Measurements from ENCODE around the gene PARP3.

PARP3 gene

DNA sequence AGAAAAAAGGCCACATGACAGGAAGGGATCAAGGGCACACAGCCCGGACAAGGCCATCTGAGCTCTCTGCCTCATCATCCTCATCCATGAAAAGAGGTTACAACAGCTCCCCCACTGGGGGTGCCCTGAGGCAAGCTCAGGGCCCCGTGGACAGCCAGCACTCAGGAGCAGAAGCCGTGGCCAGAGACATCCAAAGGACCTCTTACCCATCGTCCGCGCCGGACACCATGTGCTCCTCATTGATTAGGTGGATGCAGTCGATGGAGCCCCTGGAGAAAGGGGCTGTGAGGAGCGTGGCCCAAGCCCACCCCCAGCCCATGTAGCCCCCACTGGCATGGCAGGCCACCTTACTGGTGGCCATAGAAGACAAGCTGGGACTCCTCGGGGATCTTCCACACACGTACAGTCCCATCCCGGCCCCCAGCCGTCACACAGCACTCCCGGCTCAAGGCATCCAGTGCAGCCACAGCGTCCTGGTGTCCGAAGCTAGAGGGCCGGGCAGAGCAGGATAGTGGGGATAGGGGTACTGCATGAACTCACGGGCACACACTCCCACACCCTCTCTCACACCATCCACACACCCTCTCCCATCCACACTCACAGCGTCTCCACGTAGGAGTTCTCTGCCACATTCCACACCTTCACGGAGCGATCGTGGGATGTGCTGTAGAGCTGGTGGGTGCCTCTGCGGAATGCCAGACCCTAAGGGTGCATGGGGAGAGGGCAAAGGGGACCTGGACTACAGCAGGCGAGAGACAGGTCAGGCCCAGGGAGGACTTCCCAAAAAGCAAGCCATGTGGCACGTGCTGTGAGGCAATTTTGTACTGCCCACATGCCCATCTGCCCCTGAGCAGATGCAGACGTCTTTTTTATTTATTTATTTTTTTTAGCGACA is 6.9 kb upstream of the PARP3 start:
- H3K4me3 ChIP-seq (ENCODE audit: low read depth, low read length): no peak overlapping the region
- no peak for DNase-seq (ENCODE audit: low read depth)
- in situ Hi-C loops (cut with HindIII; ENCODE audit: low sequenced_read_pairs): no loop called here
- TF ChIP-seq, protein P1, sequence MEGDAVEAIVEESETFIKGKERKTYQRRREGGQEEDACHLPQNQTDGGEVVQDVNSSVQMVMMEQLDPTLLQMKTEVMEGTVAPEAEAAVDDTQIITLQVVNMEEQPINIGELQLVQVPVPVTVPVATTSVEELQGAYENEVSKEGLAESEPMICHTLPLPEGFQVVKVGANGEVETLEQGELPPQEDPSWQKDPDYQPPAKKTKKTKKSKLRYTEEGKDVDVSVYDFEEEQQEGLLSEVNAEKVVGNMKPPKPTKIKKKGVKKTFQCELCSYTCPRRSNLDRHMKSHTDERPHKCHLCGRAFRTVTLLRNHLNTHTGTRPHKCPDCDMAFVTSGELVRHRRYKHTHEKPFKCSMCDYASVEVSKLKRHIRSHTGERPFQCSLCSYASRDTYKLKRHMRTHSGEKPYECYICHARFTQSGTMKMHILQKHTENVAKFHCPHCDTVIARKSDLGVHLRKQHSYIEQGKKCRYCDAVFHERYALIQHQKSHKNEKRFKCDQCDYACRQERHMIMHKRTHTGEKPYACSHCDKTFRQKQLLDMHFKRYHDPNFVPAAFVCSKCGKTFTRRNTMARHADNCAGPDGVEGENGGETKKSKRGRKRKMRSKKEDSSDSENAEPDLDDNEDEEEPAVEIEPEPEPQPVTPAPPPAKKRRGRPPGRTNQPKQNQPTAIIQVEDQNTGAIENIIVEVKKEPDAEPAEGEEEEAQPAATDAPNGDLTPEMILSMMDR (IDR thresholded peaks at IDR 0.05; ENCODE audit: low read depth, low read length, missing control alignments): no peak

DNA sequence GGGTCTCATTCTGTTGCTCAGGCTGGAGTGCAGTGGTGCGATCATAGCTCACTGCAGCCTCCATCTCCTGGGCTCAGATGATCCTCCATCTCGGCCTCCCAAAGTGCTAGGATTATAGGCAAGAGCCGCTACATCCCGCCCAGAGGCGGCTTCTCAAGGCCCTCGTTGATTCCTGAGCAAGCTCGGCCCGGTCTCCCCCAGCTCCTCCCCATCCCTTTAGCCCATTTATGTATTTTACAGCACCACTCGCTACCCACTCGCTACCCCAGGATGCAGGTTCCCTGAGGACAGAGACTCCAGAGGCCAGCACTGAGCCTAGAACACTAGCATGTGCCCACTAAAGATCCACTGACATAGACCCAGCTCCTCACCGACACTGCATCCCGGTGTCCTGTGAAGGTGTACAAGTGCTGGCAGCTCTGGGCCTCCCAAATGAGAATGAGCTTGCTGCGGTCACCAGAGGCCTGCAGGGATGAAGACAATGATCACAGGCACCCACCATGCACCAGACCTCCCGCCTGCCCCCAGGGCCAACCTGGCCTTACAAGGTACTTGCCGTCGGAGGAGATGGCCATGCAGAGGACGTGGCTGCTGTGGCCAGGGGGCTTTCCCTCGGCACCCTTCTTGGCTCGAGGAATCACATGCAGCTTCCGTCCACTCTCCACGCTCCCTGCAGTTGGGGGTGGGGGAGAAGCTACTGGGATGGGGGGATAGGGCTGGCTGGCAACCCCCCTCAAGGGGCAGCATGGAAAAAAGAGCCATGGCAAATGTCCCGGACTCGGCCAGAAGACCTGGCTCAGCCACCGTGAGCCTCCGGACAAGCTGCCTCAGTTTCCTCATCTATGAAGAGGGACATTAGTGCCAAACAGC is 6.0 kb upstream of the PARP3 start:
- no peak overlapping the region for H3K4me3 ChIP-seq (ENCODE audit: low read depth, low read length)
- no peak for DNase-seq (ENCODE audit: low read depth)
- in situ Hi-C loops (cut with HindIII; ENCODE audit: low sequenced_read_pairs): no loop called here
- TF ChIP-seq, protein P1 (IDR thresholded peaks at IDR 0.05; ENCODE audit: low read depth, low read length, missing control alignments): no peak

DNA sequence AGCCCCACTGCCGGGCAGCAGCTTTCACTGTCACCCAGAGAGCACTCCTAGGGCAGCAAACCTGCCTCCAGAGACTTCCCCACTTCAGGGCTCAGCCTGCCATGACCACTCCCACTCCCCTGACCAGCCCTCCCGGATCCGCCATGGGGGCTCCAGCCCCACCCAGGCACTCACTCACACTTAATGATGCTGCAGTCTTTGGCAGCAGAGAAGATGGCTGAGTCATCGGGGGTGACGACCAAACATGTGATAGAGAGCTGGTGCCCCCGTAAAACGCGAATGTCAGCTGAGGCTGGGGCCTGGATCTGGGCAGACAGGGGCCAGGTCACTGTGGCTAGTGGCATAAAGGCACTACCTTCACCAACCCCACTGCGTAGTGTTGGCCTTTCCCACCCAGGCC is 5.1 kb upstream of the PARP3 start:
- no peak for DNase-seq (ENCODE audit: low read depth)
- no peak overlapping the region for H3K4me3 ChIP-seq (ENCODE audit: low read depth, low read length)
- in situ Hi-C loops (cut with HindIII; ENCODE audit: low sequenced_read_pairs): no loop called here
- TF ChIP-seq, protein P1 (IDR thresholded peaks at IDR 0.05; ENCODE audit: low read depth, low read length, missing control alignments): no peak

DNA sequence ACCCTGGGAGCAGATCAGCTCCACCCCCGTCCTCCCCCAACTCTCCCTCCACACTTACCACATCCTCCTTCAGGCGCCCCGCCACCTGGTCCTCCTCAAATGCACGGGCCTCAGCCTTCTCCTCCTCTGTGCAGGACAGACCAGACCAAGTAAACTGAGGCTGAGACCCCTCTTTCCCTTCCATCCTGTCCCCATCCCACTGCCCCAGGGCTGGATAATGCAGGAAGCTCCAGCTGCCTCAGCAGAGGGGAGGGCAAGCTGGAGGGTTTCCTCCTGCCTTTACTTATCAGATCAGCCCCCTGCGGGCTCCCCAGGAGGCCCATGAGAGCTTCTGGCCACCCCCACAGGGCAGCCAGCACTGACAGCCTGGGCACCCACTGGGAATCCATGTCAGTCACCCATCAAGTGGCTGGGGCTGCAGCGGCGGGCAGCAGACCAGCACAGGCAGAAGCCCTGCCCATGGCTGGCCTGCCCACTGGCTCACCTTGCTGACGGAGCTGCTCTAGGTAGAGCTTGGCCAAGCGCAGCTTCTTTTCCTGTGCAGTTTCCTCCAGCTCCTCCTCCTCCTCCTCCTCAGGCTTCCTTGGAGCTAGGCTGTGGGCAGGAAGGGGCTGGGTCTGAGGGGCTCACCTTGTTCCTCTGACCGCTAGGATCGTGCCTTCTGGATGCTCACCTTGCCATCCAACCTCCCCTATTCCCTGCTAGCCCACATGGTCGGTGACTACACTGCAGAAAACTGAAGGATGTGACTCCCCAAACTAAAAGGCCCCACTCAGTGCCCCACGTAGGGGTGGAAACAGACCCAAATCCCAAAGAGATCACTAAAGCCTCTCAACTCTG is 4.3 kb upstream of the PARP3 start:
- in situ Hi-C loops (cut with HindIII; ENCODE audit: low sequenced_read_pairs): no loop called here
- no peak for DNase-seq (ENCODE audit: low read depth)
- no peak overlapping the region for H3K4me3 ChIP-seq (ENCODE audit: low read depth, low read length)
- TF ChIP-seq, protein P1 (IDR thresholded peaks at IDR 0.05; ENCODE audit: low read depth, low read length, missing control alignments): no peak

DNA sequence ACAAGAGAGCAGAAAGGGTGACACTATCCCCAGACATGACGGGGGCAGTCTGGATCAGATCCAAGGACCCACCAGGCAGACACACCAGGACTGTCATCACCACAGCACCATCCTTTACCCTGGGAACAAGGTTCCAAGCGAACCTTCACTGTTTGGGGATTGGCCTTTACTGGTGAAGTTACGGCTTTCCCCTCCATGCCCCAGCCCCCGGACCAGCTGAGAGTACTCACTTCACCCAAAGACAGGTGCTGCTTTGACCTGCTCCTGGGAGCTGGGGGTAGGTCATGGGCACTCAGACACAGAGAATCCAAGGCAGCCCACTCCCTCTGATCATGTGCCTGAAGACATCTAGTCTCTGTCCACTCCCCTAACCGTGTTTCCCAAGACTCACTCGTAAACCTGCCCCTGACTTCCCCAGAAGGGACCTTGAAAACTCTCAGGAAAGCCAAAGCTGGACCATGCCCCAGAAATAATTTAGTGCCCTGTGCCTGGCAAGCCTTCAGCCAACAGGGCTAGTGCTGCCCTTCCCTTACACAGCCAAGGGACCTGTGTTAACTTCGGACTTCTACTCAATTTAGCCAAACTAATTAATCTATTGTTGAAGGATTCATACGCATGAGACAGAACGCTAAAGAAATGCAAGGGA is 3.3 kb upstream of the PARP3 start:
- no peak overlapping the region for H3K4me3 ChIP-seq (ENCODE audit: low read depth, low read length)
- DNase-seq (ENCODE audit: low read depth): no peak
- in situ Hi-C loops (cut with HindIII; ENCODE audit: low sequenced_read_pairs): no loop called here

More for the DNA sequence above, 3.3 kb upstream of the PARP3 start:
- TF ChIP-seq, protein P1 (IDR thresholded peaks at IDR 0.05; ENCODE audit: low read depth, low read length, missing control alignments): no peak

All from astrocyte of the cerebellum (primary cell).